ENCODE results near the gene TRAFD1. TPM values are rescaled to one million over a fixed set of nuclear protein-coding genes. Genes with fewer than 3 reads are reported as not detected.

The TRAFD1 gene
- polyA plus RNA-seq, 1 donor from 2014 or later = 75.6 TPM

DNA sequence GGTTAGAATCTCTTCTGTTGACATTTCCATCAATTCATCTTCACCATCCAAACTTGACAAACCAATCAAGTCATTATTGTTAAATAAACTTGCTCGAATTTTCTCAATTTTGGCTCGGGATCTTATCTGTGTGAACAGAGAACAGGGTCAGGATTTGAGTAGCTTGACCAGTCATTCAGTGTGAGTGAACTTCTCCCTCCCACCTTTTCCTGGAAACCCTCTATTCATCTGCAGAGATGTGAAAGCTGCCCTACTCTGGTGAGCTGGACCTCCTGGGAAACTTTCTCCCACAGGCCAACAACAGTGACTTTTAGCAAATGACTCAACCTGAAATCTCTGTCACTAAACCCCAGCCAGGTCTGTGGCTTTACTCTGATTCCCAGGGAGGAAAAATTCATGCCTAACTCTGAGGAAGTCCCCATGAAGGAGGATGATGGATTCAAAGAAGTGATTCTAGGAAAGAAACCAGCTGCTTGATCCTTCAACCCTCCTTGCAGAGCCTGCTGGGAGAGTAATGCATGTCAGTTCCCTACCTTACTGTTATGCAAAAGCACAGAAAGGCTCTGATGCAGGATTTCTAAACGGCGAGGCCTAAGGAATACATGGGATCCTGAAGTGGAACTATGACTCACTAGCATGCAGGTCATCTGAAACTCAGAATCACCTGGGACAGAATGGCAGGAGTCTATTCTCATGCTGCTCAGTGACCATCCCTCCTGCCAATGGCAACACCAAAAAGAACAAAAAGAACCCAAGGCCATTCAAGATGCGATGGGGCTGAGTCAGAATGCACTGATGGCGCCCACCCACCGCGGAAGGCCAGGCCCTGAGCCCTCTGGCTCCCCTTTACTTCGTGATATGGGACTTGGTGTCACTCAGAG is 58.0 kb downstream of the TRAFD1 start:
- no peak overlapping the region for H3K27ac ChIP-seq (ENCODE audit: low read length)
- H3K27me3 ChIP-seq (ENCODE audit: insufficient read depth, low read depth, low read length) = no peaks in the 10 kb centered on the region
- no peaks in the 10 kb centered on the region for H3K79me2 ChIP-seq (replicated peaks; ENCODE audit: insufficient read depth, low read length)
- H3K4me2 ChIP-seq (ENCODE audit: low read length) = no peak overlapping the region
- H3K4me3 ChIP-seq (ENCODE audit: low read length) = no peak overlapping the region
- H3F3A ChIP-seq (ENCODE audit: insufficient read depth, low read length, poor library complexity, severe bottlenecking) = no peaks in the 10 kb centered on the region
- no peaks in the 10 kb centered on the region for H4K20me1 ChIP-seq (ENCODE audit: insufficient read depth)
- H3K36me3 ChIP-seq (ENCODE audit: insufficient read depth, low read length) = peaks cover 6% of the 10 kb centered on the region
- no peaks in the 10 kb centered on the region for H3K9me3 ChIP-seq (ENCODE audit: low read length)
- no peak overlapping the region for H3K9ac ChIP-seq (ENCODE audit: low read length)
- H2AFZ ChIP-seq (ENCODE audit: low read depth, low read length) = no peak overlapping the region
- TF ChIP-seq EZH2 (IDR thresholded peaks at IDR 0.05; ENCODE audit: borderline replicate concordance, insufficient read depth, low read length, poor library complexity, severe bottlenecking) (no peak), EP300 (conservative IDR thresholded peaks at IDR 0.05; ENCODE audit: poor library complexity, severe bottlenecking) (no peak), TAF1 (IDR thresholded peaks at IDR 0.05; ENCODE audit: low read depth) (no peak), MXI1 (conservative IDR thresholded peaks at IDR 0.05; ENCODE audit: poor library complexity, severe bottlenecking) (no peak), RAD21 (conservative IDR thresholded peaks at IDR 0.05) (no peak), SMC3 (conservative IDR thresholded peaks at IDR 0.05; ENCODE audit: poor library complexity) (no peak), POLR2AphosphoS5 (IDR thresholded peaks at IDR 0.05) (no peak)
- TF ChIP-seq, protein P1, sequence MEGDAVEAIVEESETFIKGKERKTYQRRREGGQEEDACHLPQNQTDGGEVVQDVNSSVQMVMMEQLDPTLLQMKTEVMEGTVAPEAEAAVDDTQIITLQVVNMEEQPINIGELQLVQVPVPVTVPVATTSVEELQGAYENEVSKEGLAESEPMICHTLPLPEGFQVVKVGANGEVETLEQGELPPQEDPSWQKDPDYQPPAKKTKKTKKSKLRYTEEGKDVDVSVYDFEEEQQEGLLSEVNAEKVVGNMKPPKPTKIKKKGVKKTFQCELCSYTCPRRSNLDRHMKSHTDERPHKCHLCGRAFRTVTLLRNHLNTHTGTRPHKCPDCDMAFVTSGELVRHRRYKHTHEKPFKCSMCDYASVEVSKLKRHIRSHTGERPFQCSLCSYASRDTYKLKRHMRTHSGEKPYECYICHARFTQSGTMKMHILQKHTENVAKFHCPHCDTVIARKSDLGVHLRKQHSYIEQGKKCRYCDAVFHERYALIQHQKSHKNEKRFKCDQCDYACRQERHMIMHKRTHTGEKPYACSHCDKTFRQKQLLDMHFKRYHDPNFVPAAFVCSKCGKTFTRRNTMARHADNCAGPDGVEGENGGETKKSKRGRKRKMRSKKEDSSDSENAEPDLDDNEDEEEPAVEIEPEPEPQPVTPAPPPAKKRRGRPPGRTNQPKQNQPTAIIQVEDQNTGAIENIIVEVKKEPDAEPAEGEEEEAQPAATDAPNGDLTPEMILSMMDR (IDR thresholded peaks at IDR 0.05; ENCODE audit: poor library complexity, severe bottlenecking) = no peak
- TF ChIP-seq, protein P2, sequence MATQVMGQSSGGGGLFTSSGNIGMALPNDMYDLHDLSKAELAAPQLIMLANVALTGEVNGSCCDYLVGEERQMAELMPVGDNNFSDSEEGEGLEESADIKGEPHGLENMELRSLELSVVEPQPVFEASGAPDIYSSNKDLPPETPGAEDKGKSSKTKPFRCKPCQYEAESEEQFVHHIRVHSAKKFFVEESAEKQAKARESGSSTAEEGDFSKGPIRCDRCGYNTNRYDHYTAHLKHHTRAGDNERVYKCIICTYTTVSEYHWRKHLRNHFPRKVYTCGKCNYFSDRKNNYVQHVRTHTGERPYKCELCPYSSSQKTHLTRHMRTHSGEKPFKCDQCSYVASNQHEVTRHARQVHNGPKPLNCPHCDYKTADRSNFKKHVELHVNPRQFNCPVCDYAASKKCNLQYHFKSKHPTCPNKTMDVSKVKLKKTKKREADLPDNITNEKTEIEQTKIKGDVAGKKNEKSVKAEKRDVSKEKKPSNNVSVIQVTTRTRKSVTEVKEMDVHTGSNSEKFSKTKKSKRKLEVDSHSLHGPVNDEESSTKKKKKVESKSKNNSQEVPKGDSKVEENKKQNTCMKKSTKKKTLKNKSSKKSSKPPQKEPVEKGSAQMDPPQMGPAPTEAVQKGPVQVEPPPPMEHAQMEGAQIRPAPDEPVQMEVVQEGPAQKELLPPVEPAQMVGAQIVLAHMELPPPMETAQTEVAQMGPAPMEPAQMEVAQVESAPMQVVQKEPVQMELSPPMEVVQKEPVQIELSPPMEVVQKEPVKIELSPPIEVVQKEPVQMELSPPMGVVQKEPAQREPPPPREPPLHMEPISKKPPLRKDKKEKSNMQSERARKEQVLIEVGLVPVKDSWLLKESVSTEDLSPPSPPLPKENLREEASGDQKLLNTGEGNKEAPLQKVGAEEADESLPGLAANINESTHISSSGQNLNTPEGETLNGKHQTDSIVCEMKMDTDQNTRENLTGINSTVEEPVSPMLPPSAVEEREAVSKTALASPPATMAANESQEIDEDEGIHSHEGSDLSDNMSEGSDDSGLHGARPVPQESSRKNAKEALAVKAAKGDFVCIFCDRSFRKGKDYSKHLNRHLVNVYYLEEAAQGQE (IDR thresholded peaks at IDR 0.05; ENCODE audit: borderline replicate concordance) = no peak
- H3K9me2 ChIP-seq (ENCODE audit: insufficient read depth, low read length) = no peaks in the 10 kb centered on the region

DNA sequence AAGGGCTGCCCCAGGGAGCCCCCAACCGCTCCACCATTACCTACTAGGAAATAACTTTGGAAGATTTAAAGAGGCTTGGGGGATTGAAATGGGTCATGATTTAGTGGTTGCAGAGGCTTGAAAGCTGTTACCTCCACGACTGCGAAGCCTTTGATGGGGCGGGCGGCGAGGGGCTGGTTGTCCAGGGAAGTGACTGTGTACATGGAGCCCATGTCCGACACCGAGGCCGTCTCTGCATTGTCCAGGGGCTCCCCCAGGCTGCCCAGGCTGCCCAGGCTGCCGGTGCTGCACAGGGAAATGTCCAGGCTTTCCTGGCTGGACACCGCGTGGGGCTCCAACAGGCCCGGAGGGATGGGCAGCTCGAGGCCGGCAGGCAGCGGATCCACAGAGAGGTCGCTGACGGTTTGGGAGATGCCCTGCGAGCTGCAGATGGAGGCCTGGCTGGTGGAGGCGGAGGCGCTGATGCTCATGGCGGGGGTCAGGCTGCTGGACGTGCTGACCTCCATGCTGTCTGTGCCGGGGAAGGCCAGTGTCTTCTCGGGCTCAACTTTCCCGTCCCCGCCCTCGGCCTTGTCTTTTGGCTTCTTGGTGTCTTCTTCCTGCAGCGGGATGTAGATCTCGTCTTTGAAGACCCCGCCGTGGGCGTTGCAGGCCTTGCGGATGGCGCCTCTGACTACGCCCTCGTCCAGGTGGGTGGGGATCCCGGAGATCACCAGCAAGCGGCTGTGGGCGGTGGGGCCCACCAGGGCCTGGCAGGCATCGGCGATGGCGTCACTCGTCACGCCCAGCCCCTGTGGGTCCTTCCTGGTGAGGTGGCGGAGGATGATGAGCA is 58.9 kb downstream of the TRAFD1 start:
- Histone ChIP-seq H3K79me2 (replicated peaks; ENCODE audit: insufficient read depth, low read length) (no peaks in the 10 kb centered on the region), H2AFZ (ENCODE audit: low read depth, low read length) (no peak overlapping the region), H3K36me3 (ENCODE audit: insufficient read depth, low read length) (no peaks in the 10 kb centered on the region), H3F3A (ENCODE audit: insufficient read depth, low read length, poor library complexity, severe bottlenecking) (no peaks in the 10 kb centered on the region), H3K4me3 (ENCODE audit: low read length) (no peak overlapping the region), H3K9me2 (ENCODE audit: insufficient read depth, low read length) (no peaks in the 10 kb centered on the region), H3K9me3 (ENCODE audit: low read length) (no peaks in the 10 kb centered on the region), H3K4me2 (ENCODE audit: low read length) (no peak overlapping the region), H3K27me3 (ENCODE audit: insufficient read depth, low read depth, low read length) (no peaks in the 10 kb centered on the region), H3K27ac (ENCODE audit: low read length) (no peak overlapping the region), H3K9ac (ENCODE audit: low read length) (no peak overlapping the region), H4K20me1 (ENCODE audit: insufficient read depth) (no peaks in the 10 kb centered on the region)
- TF ChIP-seq EZH2 (IDR thresholded peaks at IDR 0.05; ENCODE audit: borderline replicate concordance, insufficient read depth, low read length, poor library complexity, severe bottlenecking) (no peak), POLR2AphosphoS5 (IDR thresholded peaks at IDR 0.05) (no peak), RAD21 (conservative IDR thresholded peaks at IDR 0.05) (no peak), SMC3 (conservative IDR thresholded peaks at IDR 0.05; ENCODE audit: poor library complexity) (no peak)
- TF ChIP-seq, protein P2 (IDR thresholded peaks at IDR 0.05; ENCODE audit: borderline replicate concordance) = no peak
